ENCODE results near the gene PLK1. TPM values are rescaled to one million over a fixed set of nuclear protein-coding genes. Genes with fewer than 3 reads are reported as not detected.

The PLK1 gene
- total and polyA plus RNA-seq, 2 experiments from 2014 or later = 5.0 to 13.6 TPM

DNA sequence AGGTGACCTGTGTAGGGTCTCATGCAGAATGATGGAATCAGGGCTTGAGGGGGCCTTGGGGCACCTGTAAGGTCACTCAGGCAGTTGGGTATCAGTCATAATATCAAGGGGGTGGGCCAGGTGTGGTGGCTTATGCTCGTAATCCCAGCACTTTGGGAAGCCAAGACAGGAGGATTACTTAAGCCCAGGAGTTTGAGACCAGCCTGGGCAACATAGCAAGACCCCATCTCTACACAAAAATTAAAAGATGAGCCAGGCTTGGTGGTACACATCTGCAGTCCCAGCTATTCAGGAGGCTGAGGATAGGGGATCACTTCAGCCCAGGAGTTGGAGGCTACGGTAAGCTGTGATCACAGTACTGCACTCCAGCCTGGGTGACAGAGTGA lies 26.8 kb downstream of the PLK1 start:
- H3K79me2 ChIP-seq = no peaks in the 10 kb centered on the region
- TF ChIP-seq EZH2phosphoT487 (IDR thresholded peaks at IDR 0.05; ENCODE audit: low read depth, severe bottlenecking, unreplicated experiment) (no peak), EZH2 (IDR thresholded peaks at IDR 0.05; ENCODE audit: borderline replicate concordance) (no peak), CTCF (IDR thresholded peaks at IDR 0.05; ENCODE audit: poor library complexity) (no peak)
- no peaks in the 10 kb centered on the region for H3K9me2 ChIP-seq (replicated peaks; ENCODE audit: insufficient read depth)
- no peak for DNase-seq (ENCODE audit: low spot score)
- no peaks in the 10 kb centered on the region for H3K4me1 ChIP-seq (ENCODE audit: insufficient read depth)
- 82% methylated on average over 2 of the region's 2 CpGs for WGBS (ENCODE audit: low lambda C conversion rate, missing lambda C conversion rate)
- no peaks in the 10 kb centered on the region for H4K20me1 ChIP-seq (ENCODE audit: insufficient read depth, poor library complexity, severe bottlenecking)
- no peaks in the 10 kb centered on the region for H3K36me3 ChIP-seq (replicated peaks; ENCODE audit: insufficient read depth, low read depth)
- no peaks in the 10 kb centered on the region for H3K9me3 ChIP-seq (ENCODE audit: low read depth)
- H2AFZ ChIP-seq = no peak overlapping the region
- H3K4me2 ChIP-seq = no peak overlapping the region
- H3K27me3 ChIP-seq = no peaks in the 10 kb centered on the region
- H3K27ac ChIP-seq = no peak overlapping the region
- H3K4me3 ChIP-seq = no peak overlapping the region

GRCh38 chr16:23706439-23706838 lies 27.8 kb downstream of the PLK1 start:
- no peaks in the 10 kb centered on the region for H3K4me1 ChIP-seq (ENCODE audit: insufficient read depth)
- no peaks in the 10 kb centered on the region for H3K9me3 ChIP-seq (ENCODE audit: low read depth)
- H3K79me2 ChIP-seq = no peaks in the 10 kb centered on the region
- H3K27me3 ChIP-seq = peaks cover 5% of the 10 kb centered on the region
- 98% methylated on average over 4 of the region's 4 CpGs for WGBS (ENCODE audit: low lambda C conversion rate, missing lambda C conversion rate)
- H2AFZ ChIP-seq = no peak overlapping the region
- no peaks in the 10 kb centered on the region for H3K9me2 ChIP-seq (replicated peaks; ENCODE audit: insufficient read depth)
- no peak overlapping the region for H3K4me3 ChIP-seq
- H3K4me2 ChIP-seq = no peak overlapping the region
- H4K20me1 ChIP-seq (ENCODE audit: insufficient read depth, poor library complexity, severe bottlenecking) = no peaks in the 10 kb centered on the region
- DNase-seq (ENCODE audit: low spot score) = no peak
- no peaks in the 10 kb centered on the region for H3K36me3 ChIP-seq (replicated peaks; ENCODE audit: insufficient read depth, low read depth)
- no peak overlapping the region for H3K27ac ChIP-seq
- TF ChIP-seq EZH2phosphoT487 (IDR thresholded peaks at IDR 0.05; ENCODE audit: low read depth, severe bottlenecking, unreplicated experiment) (no peak), CTCF (IDR thresholded peaks at IDR 0.05; ENCODE audit: poor library complexity) (no peak), EZH2 (IDR thresholded peaks at IDR 0.05; ENCODE audit: borderline replicate concordance) (no peak)

GRCh38 chr16:23709536-23709935 lies 30.8 kb downstream of the PLK1 start:
- Histone ChIP-seq H3K4me3 (no peak overlapping the region), H2AFZ (no peak overlapping the region), H3K4me2 (no peak overlapping the region), H3K79me2 (no peaks in the 10 kb centered on the region), H3K27me3 (peaks cover 32% of the 10 kb centered on the region), H3K9me2 (replicated peaks; ENCODE audit: insufficient read depth) (no peaks in the 10 kb centered on the region), H4K20me1 (ENCODE audit: insufficient read depth, poor library complexity, severe bottlenecking) (no peaks in the 10 kb centered on the region), H3K27ac (no peak overlapping the region), H3K36me3 (replicated peaks; ENCODE audit: insufficient read depth, low read depth) (no peaks in the 10 kb centered on the region), H3K9me3 (ENCODE audit: low read depth) (no peaks in the 10 kb centered on the region), H3K4me1 (ENCODE audit: insufficient read depth) (no peaks in the 10 kb centered on the region)
- DNase-seq (ENCODE audit: low spot score) = no peak
- no peak for TF ChIP-seq EZH2 (IDR thresholded peaks at IDR 0.05; ENCODE audit: borderline replicate concordance)

DNA sequence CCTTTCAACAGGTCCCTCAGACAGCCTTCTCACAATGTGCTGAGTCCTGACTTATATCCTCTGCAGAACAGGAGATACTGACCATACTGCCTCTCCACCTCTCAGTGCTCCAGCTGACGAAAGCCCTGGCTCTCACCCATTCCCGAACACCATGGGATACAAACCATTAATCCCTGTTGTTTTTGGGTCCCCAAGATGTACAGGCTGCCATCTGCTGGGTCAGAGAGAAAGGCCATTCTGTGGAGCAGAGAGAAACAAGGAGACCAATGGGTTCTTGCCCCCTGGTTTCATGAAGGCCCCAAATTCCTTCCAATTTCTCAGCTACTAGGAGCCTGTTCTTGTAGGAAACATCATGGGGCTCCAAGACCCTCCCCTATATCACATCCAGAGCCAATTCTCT lies 31.3 kb downstream of the PLK1 start:
- H3K9me3 ChIP-seq (ENCODE audit: low read depth) = no peaks in the 10 kb centered on the region
- no peak overlapping the region for H2AFZ ChIP-seq
- 77% methylated on average over 2 of the region's 2 CpGs for WGBS (ENCODE audit: low lambda C conversion rate, missing lambda C conversion rate)
- no peak overlapping the region for H3K4me2 ChIP-seq
- TF ChIP-seq EZH2 (IDR thresholded peaks at IDR 0.05; ENCODE audit: borderline replicate concordance) (no peak), EZH2phosphoT487 (IDR thresholded peaks at IDR 0.05; ENCODE audit: low read depth, severe bottlenecking, unreplicated experiment) (no peak), CTCF (IDR thresholded peaks at IDR 0.05; ENCODE audit: poor library complexity) (no peak)
- no peak overlapping the region for H3K27ac ChIP-seq
- H4K20me1 ChIP-seq (ENCODE audit: insufficient read depth, poor library complexity, severe bottlenecking) = no peaks in the 10 kb centered on the region
- no peaks in the 10 kb centered on the region for H3K79me2 ChIP-seq
- DNase-seq (ENCODE audit: low spot score) = no peak
- no peak overlapping the region for H3K4me3 ChIP-seq
- H3K36me3 ChIP-seq (replicated peaks; ENCODE audit: insufficient read depth, low read depth) = no peaks in the 10 kb centered on the region
- no peaks in the 10 kb centered on the region for H3K9me2 ChIP-seq (replicated peaks; ENCODE audit: insufficient read depth)
- no peaks in the 10 kb centered on the region for H3K4me1 ChIP-seq (ENCODE audit: insufficient read depth)
- peaks cover 36% of the 10 kb centered on the region for H3K27me3 ChIP-seq

Measured in hepatocyte (in vitro differentiated cells).